Measurements from ENCODE around the gene LATS2.

DNA sequence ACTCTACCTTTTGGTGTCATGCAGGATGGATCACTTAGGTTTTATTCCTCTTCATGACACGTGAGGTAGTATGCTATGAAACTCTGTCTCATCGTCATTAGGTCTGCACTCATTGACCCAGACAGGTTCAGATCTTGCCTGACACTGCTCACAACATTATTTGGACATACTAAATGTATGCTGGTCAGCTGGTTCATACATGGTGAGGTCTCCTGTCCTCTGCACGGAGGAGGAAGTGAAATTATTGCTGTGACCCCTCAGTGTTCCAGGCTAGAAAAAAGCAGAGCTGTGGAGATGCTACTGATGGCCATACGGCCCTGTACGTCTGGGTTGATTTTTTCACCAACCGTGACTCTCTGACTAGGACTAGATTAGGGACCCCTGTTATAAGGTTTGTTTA, 35.8 kb downstream of the LATS2 start:
- no peak for TF ChIP-seq POLR2A (IDR thresholded peaks at IDR 0.05)
- TF ChIP-seq, protein P1, sequence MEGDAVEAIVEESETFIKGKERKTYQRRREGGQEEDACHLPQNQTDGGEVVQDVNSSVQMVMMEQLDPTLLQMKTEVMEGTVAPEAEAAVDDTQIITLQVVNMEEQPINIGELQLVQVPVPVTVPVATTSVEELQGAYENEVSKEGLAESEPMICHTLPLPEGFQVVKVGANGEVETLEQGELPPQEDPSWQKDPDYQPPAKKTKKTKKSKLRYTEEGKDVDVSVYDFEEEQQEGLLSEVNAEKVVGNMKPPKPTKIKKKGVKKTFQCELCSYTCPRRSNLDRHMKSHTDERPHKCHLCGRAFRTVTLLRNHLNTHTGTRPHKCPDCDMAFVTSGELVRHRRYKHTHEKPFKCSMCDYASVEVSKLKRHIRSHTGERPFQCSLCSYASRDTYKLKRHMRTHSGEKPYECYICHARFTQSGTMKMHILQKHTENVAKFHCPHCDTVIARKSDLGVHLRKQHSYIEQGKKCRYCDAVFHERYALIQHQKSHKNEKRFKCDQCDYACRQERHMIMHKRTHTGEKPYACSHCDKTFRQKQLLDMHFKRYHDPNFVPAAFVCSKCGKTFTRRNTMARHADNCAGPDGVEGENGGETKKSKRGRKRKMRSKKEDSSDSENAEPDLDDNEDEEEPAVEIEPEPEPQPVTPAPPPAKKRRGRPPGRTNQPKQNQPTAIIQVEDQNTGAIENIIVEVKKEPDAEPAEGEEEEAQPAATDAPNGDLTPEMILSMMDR (IDR thresholded peaks at IDR 0.05): no peak

Measured in uterus (tissue), 2 donors.